Right cardiac atrium (tissue), 5 donors: ENCODE measurements around the gene HDAC8. TPM values are rescaled to one million over a fixed set of nuclear protein-coding genes. Genes with fewer than 3 reads are reported as not detected.
A peak's percentile ranks its signal among the peaks of the same experiment; 100 is the strongest.
"Not testable (repeated sequence)": the region's sequence is repeated elsewhere in the genome, so short reads cannot be mapped to it uniquely, and the experiment has no call there.

Experiments used
- ATAC-seq, 2 donors: fragments of 200-7000 bp; cut with Tn5 transposase; one replicate each; pipeline versions ENCODE4 v1.8.0 to v1.9.1; 2020; ENCODE audit warnings: moderate library complexity in 2 of 2, mild to moderate bottlenecking in 1 of 2
- DNase-seq, 3 donors: peaks; one replicate each; pipeline ENCODE4 v3.0.0-alpha.2; 2020
- H3K27ac ChIP-seq: one replicate; pipeline ENCODE4 v1.5.1; 2013; ENCODE audit warnings: mild to moderate bottlenecking, low read length, control low read depth, moderate library complexity
- H3K27me3 ChIP-seq: one replicate; pipeline ENCODE4 v1.6.1; 2013; ENCODE audit not compliant: control insufficient read depth, insufficient read depth
- H3K4me1 ChIP-seq: one replicate; pipeline ENCODE4 v1.6.1; 2013; ENCODE audit warnings: low read length; ENCODE audit not compliant: control insufficient read depth, insufficient read depth
- H3K4me3 ChIP-seq: one replicate; pipeline ENCODE4 v1.5.1; 2013; ENCODE audit warnings: low read length, control low read depth
- H3K9me3 ChIP-seq: one replicate; pipeline ENCODE4 v1.6.1; 2013; ENCODE audit warnings: low read length; ENCODE audit not compliant: control insufficient read depth
- WGBS: extraction: QIAGEN DNeasy Blood & Tissue Kit; methylation state at CpG from one replicate; pipeline ENCODE4 v1.1.7; 2013; 5-methylcytosine and 5-hydroxymethylcytosine counted together
- intact Hi-C, 4 donors: fragments of 100-400 bp; cut with DNase I; formaldehyde crosslinking; loops; one replicate each; pipeline versions ENCODE4 v1.11.0 to v1.14.0; 2022 to 2023
- long read RNA-seq, 4 donors: library from polyadenylated mRNA; unstranded; transcript quantifications; one replicate each; pipeline ENCODE4 v2.0.0, GENCODE V29; 2020 to 2021
- polyA plus RNA-seq: library from polyadenylated mRNA; stranded (reverse); fragments of 200-250 nt; gene quantifications from one replicate; pipeline ENCODE4 v1.2.3, GENCODE V29; 2013
- total RNA-seq, 4 donors: library from RNA; stranded (reverse); fragmentation: NEBNext Ultra II Directional; extraction: Animal tissue kit (Norgen Biotek cat#: 25700); gene quantifications; one replicate each; pipeline ENCODE4 v1.2.1, GENCODE V29; 2021
- donor health status: healthy with polysubstance abuse.
- donor health status: DM: no; HTN: yes; CAD: no.
- donor health status: DM: no; HTN: no; CAD: no.
- donor health status: DM: no; HTN: yes; CAD: no; lungs with severe emphysema.
- donor health status: DM: yes; HTN: yes; CAD: no.

Gene HDAC8
- total RNA-seq = 10 to 100 TPM; 15.5 to 21.1 (median 19.2) TPM
- polyA plus RNA-seq = 19.3 TPM
- long read RNA-seq, donor 1, transcript HDAC8-207 (11 exons, 2,110 nt) = major isoform, 13 of 24 reads
- long read RNA-seq, donor 1, partial matches to known transcripts = 1 of 24 reads
- long read RNA-seq, donor 1, other reads (novel, unspliced or antisense) = 3 of 24 reads
- long read RNA-seq, donor 2, transcript HDAC8-207 (11 exons, 2,110 nt) = major isoform, 9 of 11 reads
- long read RNA-seq, donor 2, partial matches to known transcripts = 0 of 11 reads
- long read RNA-seq, donor 2, other reads (novel, unspliced or antisense) = 1 of 11 reads
- long read RNA-seq, donor 3, full-length matches to known transcripts = 37 of 45 reads
- long read RNA-seq, donor 3, partial matches to known transcripts = 0 of 45 reads
- long read RNA-seq, donor 3, other reads (novel, unspliced or antisense) = 8 of 45 reads
- long read RNA-seq, donor 4, partial matches to known transcripts = 0 of 6 reads
- long read RNA-seq, donor 4, other reads (novel, unspliced or antisense) = 2 of 6 reads

- Histone ChIP-seq H3K4me3 (peak within 1 kb of the TSS; percentile 82), H3K9me3 (no peaks in the 10 kb centered on the region), H3K27ac (peak within 1 kb of the TSS; percentile 61), H3K27me3 (no peaks in the 10 kb centered on the region), H3K4me1 (no peaks in the 10 kb centered on the region)
- ATAC-seq = peak; percentile 91 to 93
- peak; percentile 75 to 82 (median 82) for DNase-seq
- under 1% methylated on average over 36 of the region's 36 CpGs for WGBS
- intact Hi-C loops = no loop called here
Measured at GRCh38 chrX:72572248-72573157, at the start of gene HDAC8. TSS of gene HDAC8 (minus strand) at chrX:72572843. CDS start at chrX:72572761, 82 bp downstream.

GRCh38 chrX:72621625-72622485 is 49.2 kb upstream of the HDAC8 start:
- peak; percentile 51 to 65 for ATAC-seq
- no peaks in the 10 kb centered on the region for H3K27me3 ChIP-seq
- H3K4me3 ChIP-seq = no peak overlapping the region
- no peak overlapping the region for H3K27ac ChIP-seq
- intact Hi-C loops = no loop called here
- WGBS = 78% methylated on average over 4 of the region's 4 CpGs
- no peak for DNase-seq
- no peaks in the 10 kb centered on the region for H3K9me3 ChIP-seq
- no peaks in the 10 kb centered on the region for H3K4me1 ChIP-seq

GRCh38 chrX:72621163-72621562 is 48.5 kb upstream of the HDAC8 start:
- Histone ChIP-seq H3K4me3 (no peak overlapping the region), H3K27me3 (no peaks in the 10 kb centered on the region), H3K27ac (no peak overlapping the region), H3K9me3 (no peaks in the 10 kb centered on the region), H3K4me1 (no peaks in the 10 kb centered on the region)
- no peak for ATAC-seq
- intact Hi-C loops = no loop called here
- DNase-seq = no peak
- 59% methylated on average over 1 of the region's 1 CpG for WGBS

DNA sequence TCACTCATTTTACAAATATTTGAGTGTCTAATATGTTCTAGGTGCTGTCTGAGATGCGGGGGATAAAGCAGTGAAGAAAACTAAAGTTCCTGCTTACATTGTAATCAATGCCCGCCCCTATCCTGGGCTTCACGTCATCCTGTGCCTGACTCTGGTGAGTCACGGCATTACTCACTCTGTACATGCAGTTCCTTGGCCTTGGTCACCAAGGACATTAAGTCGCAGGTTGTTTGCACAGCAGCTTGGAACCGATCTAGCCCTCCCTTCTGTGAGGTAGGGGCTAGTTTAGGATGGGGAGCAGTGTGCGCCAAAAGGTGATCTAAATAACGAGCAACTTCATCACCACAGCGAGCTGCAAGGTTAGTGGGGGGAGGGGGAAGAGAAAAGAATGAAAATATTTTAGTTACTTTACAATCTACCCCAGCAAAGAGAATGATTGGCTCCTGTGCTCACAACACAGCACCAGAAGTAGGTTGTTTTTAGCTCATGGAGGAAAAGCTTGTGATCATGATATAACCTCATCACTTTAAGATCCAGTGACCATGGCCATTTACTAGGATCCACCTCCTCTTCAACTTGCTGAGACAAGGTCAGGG is 48.0 kb upstream of the HDAC8 start:
- DNase-seq = peak; percentile 33 to 67 (median 43)
- Histone ChIP-seq H3K4me3 (no peak overlapping the region), H3K27ac (no peak overlapping the region), H3K27me3 (no peaks in the 10 kb centered on the region), H3K9me3 (no peaks in the 10 kb centered on the region), H3K4me1 (no peaks in the 10 kb centered on the region)
- 70% methylated on average over 9 of the region's 9 CpGs for WGBS
- intact Hi-C loops = no loop called here
- ATAC-seq = peak; percentile 79 to 93

GRCh38 chrX:72609313-72609712 is 36.7 kb upstream of the HDAC8 start:
- intact Hi-C loops = no loop called here
- H3K27ac ChIP-seq = no peak overlapping the region
- DNase-seq (no peak), ATAC-seq (peak in 1 of 2 donors; percentile 48)
- H3K4me1 ChIP-seq = no peaks in the 10 kb centered on the region
- H3K4me3 ChIP-seq = no peak overlapping the region
- H3K9me3 ChIP-seq = no peaks in the 10 kb centered on the region
- no peaks in the 10 kb centered on the region for H3K27me3 ChIP-seq
- WGBS = 53% methylated on average over 2 of the region's 2 CpGs

DNA sequence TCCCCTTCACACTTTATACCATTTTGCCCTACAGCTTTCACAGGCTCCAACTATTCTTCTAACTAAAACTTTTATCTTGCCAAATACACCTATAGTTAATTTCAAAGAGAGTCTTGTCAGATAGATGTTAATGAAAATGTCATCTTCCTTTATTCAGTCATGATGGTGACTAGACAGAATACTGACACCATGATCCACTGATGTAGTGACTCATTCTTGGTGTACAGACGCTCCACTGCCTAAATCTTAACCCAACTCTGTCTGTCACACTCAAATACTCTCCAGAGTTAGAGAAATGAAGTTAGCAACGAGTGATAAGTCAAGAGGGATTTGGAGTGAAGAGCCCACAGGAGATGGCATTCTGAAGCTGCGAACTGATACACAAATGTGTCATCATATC is 32.1 kb upstream of the HDAC8 start:
- no peak overlapping the region for H3K27ac ChIP-seq
- WGBS = 57% methylated on average over 3 of the region's 3 CpGs
- no peak for DNase-seq

DNA sequence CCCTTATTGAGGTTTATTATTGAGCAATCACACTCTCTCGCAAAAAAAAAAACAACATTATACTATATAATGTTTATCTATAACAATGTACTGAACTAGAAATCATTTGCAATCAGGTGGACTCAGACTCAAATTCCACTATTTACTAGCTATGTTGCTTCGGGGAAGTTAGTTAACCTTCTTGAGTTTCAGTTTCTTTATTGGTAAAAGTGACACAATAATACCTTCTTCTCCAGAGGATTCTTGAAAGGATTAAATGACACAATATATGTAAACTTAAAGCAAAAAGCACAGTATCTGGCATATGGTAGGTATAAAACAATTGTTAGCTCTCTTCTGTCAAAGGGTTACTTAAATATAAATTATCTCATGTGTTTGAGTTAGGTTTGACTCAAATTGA is 31.5 kb upstream of the HDAC8 start:
- intact Hi-C loops = no loop called here
- Histone ChIP-seq H3K9me3 (no peaks in the 10 kb centered on the region), H3K4me1 (no peaks in the 10 kb centered on the region), H3K27ac (no peak overlapping the region), H3K27me3 (no peaks in the 10 kb centered on the region), H3K4me3 (no peak overlapping the region)
- ATAC-seq (no peak), DNase-seq (no peak)
- WGBS = 92% methylated on average over 2 of the region's 2 CpGs

More for the DNA sequence above, 32.1 kb upstream of the HDAC8 start:
- no peak for ATAC-seq
- no peak overlapping the region for H3K4me3 ChIP-seq
- intact Hi-C loops = no loop called here
- no peaks in the 10 kb centered on the region for H3K4me1 ChIP-seq
- H3K27me3 ChIP-seq = no peaks in the 10 kb centered on the region
- no peaks in the 10 kb centered on the region for H3K9me3 ChIP-seq

- intact Hi-C loops, H3K4me1 ChIP-seq, ATAC-seq, H3K27ac ChIP-seq, H3K27me3 ChIP-seq, H3K9me3 ChIP-seq, H3K4me3 ChIP-seq, DNase-seq: not testable (repeated sequence)
- WGBS = 87% methylated on average over 4 of the region's 4 CpGs
Measured at GRCh38 chrX:72591038-72591437, 18.4 kb upstream of the HDAC8 start.

GRCh38 chrX:72584163-72584562 is 11.5 kb upstream of the HDAC8 start:
- Histone ChIP-seq H3K4me3 (no peak overlapping the region), H3K27ac (no peak overlapping the region), H3K4me1 (no peaks in the 10 kb centered on the region), H3K9me3 (no peaks in the 10 kb centered on the region), H3K27me3 (no peaks in the 10 kb centered on the region)
- no peak for DNase-seq
- intact Hi-C loops = no loop called here
- ATAC-seq = no peak
- 87% methylated on average over 3 of the region's 3 CpGs for WGBS
